Right cardiac atrium (tissue), 5 donors: Measurements from ENCODE around the gene MAPK8IP3. TPM values are rescaled to one million over a fixed set of nuclear protein-coding genes. Genes with fewer than 3 reads are reported as not detected.
A peak's percentile ranks its signal among the peaks of the same experiment; 100 is the strongest.

Experiments used
- ATAC-seq, 2 donors: fragments of 200-7000 bp; cut with Tn5 transposase; one replicate each; pipeline versions ENCODE4 v1.8.0 to v1.9.1; 2020; ENCODE audit warnings: moderate library complexity in 2 of 2, mild to moderate bottlenecking in 1 of 2
- DNase-seq, 3 donors: peaks; one replicate each; pipeline ENCODE4 v3.0.0-alpha.2; 2020
- H3K27ac ChIP-seq: one replicate; pipeline ENCODE4 v1.5.1; 2013; ENCODE audit warnings: mild to moderate bottlenecking, low read length, control low read depth, moderate library complexity
- H3K27me3 ChIP-seq: one replicate; pipeline ENCODE4 v1.6.1; 2013; ENCODE audit not compliant: control insufficient read depth, insufficient read depth
- H3K4me1 ChIP-seq: one replicate; pipeline ENCODE4 v1.6.1; 2013; ENCODE audit warnings: low read length; ENCODE audit not compliant: control insufficient read depth, insufficient read depth
- H3K4me3 ChIP-seq: one replicate; pipeline ENCODE4 v1.5.1; 2013; ENCODE audit warnings: low read length, control low read depth
- H3K9me3 ChIP-seq: one replicate; pipeline ENCODE4 v1.6.1; 2013; ENCODE audit warnings: low read length; ENCODE audit not compliant: control insufficient read depth
- WGBS: extraction: QIAGEN DNeasy Blood & Tissue Kit; methylation state at CpG from one replicate; pipeline ENCODE4 v1.1.7; 2013; 5-methylcytosine and 5-hydroxymethylcytosine counted together
- intact Hi-C, 4 donors: fragments of 100-400 bp; cut with DNase I; formaldehyde crosslinking; loops; one replicate each; pipeline versions ENCODE4 v1.11.0 to v1.14.0; 2022 to 2023
- polyA plus RNA-seq: library from polyadenylated mRNA; stranded (reverse); fragments of 200-250 nt; gene quantifications from one replicate; pipeline ENCODE4 v1.2.3, GENCODE V29; 2013
- total RNA-seq, 4 donors: library from RNA; stranded (reverse); fragmentation: NEBNext Ultra II Directional; extraction: Animal tissue kit (Norgen Biotek cat#: 25700); gene quantifications; one replicate each; pipeline ENCODE4 v1.2.1, GENCODE V29; 2021
- donor health status: healthy with polysubstance abuse.
- donor health status: DM: no; HTN: yes; CAD: no.
- donor health status: DM: no; HTN: no; CAD: no.
- donor health status: DM: no; HTN: yes; CAD: no; lungs with severe emphysema.
- donor health status: DM: yes; HTN: yes; CAD: no.

MAPK8IP3 gene
- total and polyA plus RNA-seq, 5 donors: 69.3 to 87.6 (median 76.0) TPM

- DNase-seq: peak in 2 of 3 donors; percentile 22 to 47
- Histone ChIP-seq H3K4me1 (peaks cover 3% of the 10 kb centered on the region), H3K27ac (no peak overlapping the region), H3K9me3 (no peaks in the 10 kb centered on the region), H3K4me3 (no peak overlapping the region), H3K27me3 (no peaks in the 10 kb centered on the region)
- 87% methylated on average over 26 of the region's 26 CpGs for WGBS
- no peak for ATAC-seq
- intact Hi-C loops: no loop called here
Observed at GRCh38 chr16:1784977-1785845, 79.2 kb downstream of the MAPK8IP3 start.

DNA sequence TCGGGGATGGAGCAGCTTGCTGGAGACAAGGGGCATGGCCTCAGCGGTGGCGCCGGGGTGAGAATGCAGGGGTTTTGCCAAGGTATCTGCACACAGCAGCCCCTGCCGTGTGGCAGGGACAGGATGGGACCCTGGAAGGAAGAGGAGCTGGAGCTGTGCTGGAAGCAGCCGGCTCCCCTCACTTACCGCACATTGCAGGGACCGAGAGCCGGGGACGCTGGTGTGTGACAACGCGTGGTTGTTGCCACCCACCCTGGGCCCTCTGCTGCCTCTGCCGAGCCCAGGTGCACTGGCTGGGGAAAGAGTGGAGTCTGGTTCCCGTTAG, 79.8 kb downstream of the MAPK8IP3 start:
- H3K4me1 ChIP-seq: peaks cover 3% of the 10 kb centered on the region
- no peak overlapping the region for H3K4me3 ChIP-seq
- H3K27ac ChIP-seq: no peak overlapping the region
- no peaks in the 10 kb centered on the region for H3K27me3 ChIP-seq
- intact Hi-C loops: no loop called here
- H3K9me3 ChIP-seq: no peaks in the 10 kb centered on the region
- 88% methylated on average over 14 of the region's 14 CpGs for WGBS
- no peak for ATAC-seq
- peak in 1 of 3 donors; percentile 55 for DNase-seq

DNA sequence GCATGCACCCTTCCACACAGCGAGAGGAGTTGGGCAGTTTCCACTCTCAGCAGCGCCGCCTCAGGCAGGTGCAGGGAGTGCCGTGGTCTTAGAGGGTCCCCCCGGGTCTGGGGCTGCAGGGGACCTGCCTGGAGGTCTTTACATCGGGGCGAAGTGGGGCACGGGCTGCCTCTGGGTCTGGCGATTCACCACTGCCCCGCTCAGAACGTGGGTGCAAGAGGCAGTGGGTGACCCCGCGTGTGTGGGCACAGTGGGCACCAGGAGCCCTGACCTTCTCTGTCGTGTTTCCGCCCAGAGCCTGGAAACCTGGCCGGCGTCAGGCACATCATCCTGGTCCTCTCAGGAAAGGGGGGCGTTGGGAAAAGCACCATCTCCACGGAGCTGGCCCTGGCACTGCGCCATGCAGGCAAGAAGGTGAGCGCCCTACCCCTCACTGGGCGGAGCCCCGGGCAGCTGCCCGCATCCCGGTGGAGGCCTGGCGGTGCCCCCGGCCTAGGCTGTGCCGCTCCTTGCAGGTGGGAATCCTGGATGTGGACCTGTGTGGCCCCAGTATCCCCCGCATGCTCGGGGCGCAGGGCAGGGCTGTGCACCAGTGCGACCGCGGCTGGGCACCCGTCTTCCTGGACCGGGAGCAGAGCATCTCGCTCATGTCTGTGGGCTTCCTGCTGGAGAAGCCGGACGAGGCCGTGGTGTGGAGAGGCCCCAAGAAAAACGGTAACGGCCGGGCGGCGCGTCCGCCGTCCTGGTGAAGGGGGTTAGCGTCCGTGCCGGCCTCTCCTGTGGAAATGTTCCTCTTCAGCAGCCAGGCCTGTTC, 80.5 kb downstream of the MAPK8IP3 start:
- no peaks in the 10 kb centered on the region for H3K9me3 ChIP-seq
- H3K4me3 ChIP-seq: no peak overlapping the region
- 88% methylated on average over 51 of the region's 51 CpGs for WGBS
- no peak overlapping the region for H3K27ac ChIP-seq
- H3K27me3 ChIP-seq: no peaks in the 10 kb centered on the region
- DNase-seq (peak; percentile 30 to 67 (median 54)), ATAC-seq (no peak)
- no peaks in the 10 kb centered on the region for H3K4me1 ChIP-seq
- intact Hi-C loops: no loop called here

GRCh38 chr16:1787056-1787321, 81.0 kb downstream of the MAPK8IP3 start:
- no peak for DNase-seq
- WGBS: 87% methylated on average over 6 of the region's 6 CpGs
- ATAC-seq: no peak

DNA sequence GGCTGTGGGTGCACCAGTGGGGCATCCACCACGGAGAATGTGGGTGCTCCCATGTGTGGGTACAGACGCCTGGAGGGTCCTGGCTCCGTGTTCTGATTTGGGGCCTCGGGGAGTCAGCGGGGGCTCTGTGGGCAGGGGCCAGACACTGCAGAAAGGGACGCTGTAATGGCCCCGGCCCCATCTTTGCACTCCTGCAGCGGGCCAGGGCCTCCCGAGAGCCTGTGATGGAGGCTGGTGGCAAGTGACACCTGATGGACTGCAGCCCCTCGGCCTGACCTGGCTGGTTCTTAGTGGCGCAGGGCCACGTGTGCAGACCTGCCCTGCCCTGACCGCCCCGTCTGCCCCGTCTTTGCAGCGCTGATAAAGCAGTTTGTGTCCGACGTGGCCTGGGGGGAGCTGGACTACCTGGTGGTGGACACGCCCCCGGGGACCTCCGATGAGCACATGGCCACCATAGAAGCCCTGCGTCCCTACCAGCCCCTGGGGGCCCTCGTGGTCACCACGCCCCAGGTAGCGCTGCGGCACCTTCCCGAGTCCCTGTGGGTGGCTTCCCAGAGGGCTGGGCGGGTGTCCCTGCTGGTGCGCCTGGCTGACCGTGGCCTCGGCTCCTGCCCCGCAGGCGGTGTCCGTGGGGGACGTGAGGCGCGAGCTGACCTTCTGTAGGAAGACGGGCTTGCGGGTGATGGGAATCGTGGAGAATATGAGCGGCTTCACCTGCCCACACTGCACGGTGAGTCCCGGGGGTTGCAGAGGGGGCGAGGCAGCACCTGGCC, 81.5 kb downstream of the MAPK8IP3 start:
- Histone ChIP-seq H3K4me1 (no peaks in the 10 kb centered on the region), H3K4me3 (no peak overlapping the region), H3K27me3 (no peaks in the 10 kb centered on the region), H3K27ac (no peak overlapping the region), H3K9me3 (no peaks in the 10 kb centered on the region)
- peak in 2 of 3 donors; percentile 51 to 52 for DNase-seq
- intact Hi-C loops: no loop called here
- 92% methylated on average over 44 of the region's 44 CpGs for WGBS
- no peak for ATAC-seq

More at GRCh38 chr16:1787056-1787321, 81.0 kb downstream of the MAPK8IP3 start:
- H3K4me3 ChIP-seq: no peak overlapping the region
- H3K4me1 ChIP-seq: no peaks in the 10 kb centered on the region
- H3K27me3 ChIP-seq: no peaks in the 10 kb centered on the region
- intact Hi-C loops: no loop called here
- no peak overlapping the region for H3K27ac ChIP-seq
- H3K9me3 ChIP-seq: no peaks in the 10 kb centered on the region

- intact Hi-C loops: no loop called here
- WGBS: 91% methylated on average over 38 of the region's 38 CpGs
- Histone ChIP-seq H3K9me3 (no peaks in the 10 kb centered on the region), H3K4me3 (no peak overlapping the region), H3K27me3 (no peaks in the 10 kb centered on the region), H3K4me1 (no peaks in the 10 kb centered on the region), H3K27ac (no peak overlapping the region)
- ATAC-seq (no peak), DNase-seq (peak in 2 of 3 donors; percentile 49 to 57)
Observed at GRCh38 chr16:1788095-1788707, 82.2 kb downstream of the MAPK8IP3 start.

DNA sequence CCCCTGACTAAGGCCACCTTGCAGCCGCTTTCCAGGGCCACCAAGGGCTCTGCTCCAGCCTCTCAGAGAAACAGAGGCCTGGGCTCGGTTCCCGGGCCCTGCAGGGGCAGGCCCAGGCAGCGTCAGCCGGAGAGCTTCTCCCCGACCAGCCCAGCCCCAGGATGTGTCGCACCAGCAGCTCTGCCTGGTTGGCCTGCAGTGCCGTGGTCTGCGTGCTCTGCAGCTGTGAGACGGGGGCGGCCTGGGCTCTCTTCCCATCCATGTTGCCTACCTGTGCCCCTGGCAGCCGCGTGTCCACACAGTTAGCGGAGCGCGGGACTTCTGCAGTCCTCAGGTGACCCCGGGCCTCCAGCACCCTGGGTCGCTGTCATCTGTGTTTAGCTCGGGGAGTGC, 82.7 kb downstream of the MAPK8IP3 start:
- Histone ChIP-seq H3K4me3 (no peak overlapping the region), H3K27ac (no peak overlapping the region), H3K4me1 (no peaks in the 10 kb centered on the region), H3K9me3 (no peaks in the 10 kb centered on the region), H3K27me3 (no peaks in the 10 kb centered on the region)
- peak in 1 of 3 donors; percentile 36 for DNase-seq
- no peak for ATAC-seq
- 60% methylated on average over 19 of the region's 19 CpGs for WGBS
- intact Hi-C loops: no loop called here

- no peaks in the 10 kb centered on the region for H3K9me3 ChIP-seq
- H3K27me3 ChIP-seq: no peaks in the 10 kb centered on the region
- no peaks in the 10 kb centered on the region for H3K4me1 ChIP-seq
- intact Hi-C loops: no loop called here
- H3K4me3 ChIP-seq: no peak overlapping the region
- WGBS: 89% methylated on average over 25 of the region's 25 CpGs
- ATAC-seq (no peak), DNase-seq (peak in 2 of 3 donors; percentile 44 to 62)
- no peak overlapping the region for H3K27ac ChIP-seq
Observed at GRCh38 chr16:1789643-1790045, 83.6 kb downstream of the MAPK8IP3 start.

DNA sequence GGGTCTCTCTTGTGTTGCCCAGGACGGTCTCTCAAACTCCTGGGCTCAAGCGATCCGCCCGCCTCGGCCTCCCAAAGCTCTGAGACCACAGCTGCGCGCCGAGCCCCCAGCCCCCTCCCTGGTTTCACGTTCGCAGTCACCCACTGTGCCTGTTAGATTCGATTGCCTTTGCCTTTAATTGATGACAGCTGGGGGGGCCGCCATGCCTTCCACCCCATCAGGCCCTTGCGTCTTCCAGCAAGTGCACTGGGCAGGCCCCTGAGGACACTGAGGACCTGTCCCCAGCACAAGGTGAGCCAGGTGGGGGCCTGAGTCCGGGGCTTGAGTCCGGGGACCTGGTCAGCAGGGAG, 84.2 kb downstream of the MAPK8IP3 start:
- 93% methylated on average over 15 of the region's 15 CpGs for WGBS
- Histone ChIP-seq H3K4me3 (no peak overlapping the region), H3K27me3 (no peaks in the 10 kb centered on the region), H3K27ac (no peak overlapping the region), H3K9me3 (no peaks in the 10 kb centered on the region), H3K4me1 (no peaks in the 10 kb centered on the region)
- intact Hi-C loops: no loop called here
- no peak for DNase-seq
- ATAC-seq: no peak

- H3K27ac ChIP-seq: no peak overlapping the region
Observed at GRCh38 chr16:1790611-1791255, 84.7 kb downstream of the MAPK8IP3 start.

More at GRCh38 chr16:1790611-1791255, 84.7 kb downstream of the MAPK8IP3 start:
- Histone ChIP-seq H3K9me3 (no peaks in the 10 kb centered on the region), H3K27me3 (no peaks in the 10 kb centered on the region), H3K4me1 (no peaks in the 10 kb centered on the region), H3K4me3 (no peak overlapping the region)
- no peak for ATAC-seq
- intact Hi-C loops: no loop called here
- DNase-seq: peak in 2 of 3 donors; percentile 56
- 93% methylated on average over 44 of the region's 44 CpGs for WGBS
